HepG2 (cell line): ENCODE results near the gene CARD16. TPM values are rescaled to one million over a fixed set of nuclear protein-coding genes. Genes with fewer than 3 reads are reported as not detected.

Source experiments
- ATAC-seq: fragments of 200-7000 bp; cut with Tn5 transposase; 3 replicates; pipeline ENCODE4 v1.9.1; 2020; ENCODE audit warnings: mild to moderate bottlenecking, moderate library complexity
- BruUV-seq: library from RNA; stranded (reverse); fragments of 400-500 nt; replicated peaks from 2 replicates; lab custom pipeline; 2021; lab: Mats Ljungman, UMichigan
- CTCF ChIA-PET: fragments of 300-600 bp; formaldehyde crosslinking; extraction: SDS; loops from one replicate; lab custom pipeline; 2021; ENCODE audit warnings: low total read pairs, inconsistent platforms, low intra/inter-chr PET ratio; lab: Yijun Ruan, JAX
- POLR2A ChIA-PET: fragments of 350-600 bp; sonication (Branson Sonifier 250); formaldehyde crosslinking; loops from one replicate; lab custom pipeline; 2020; ENCODE audit warnings: antibody characterized with exemption, inconsistent platforms; lab: Yijun Ruan, JAX
- DNase-seq: peaks from one replicate; pipeline ENCODE4 v3.0.0-alpha.2; 2015; ENCODE audit warnings: low spot score
- FAIRE-seq: peaks from 3 replicates; lab custom pipeline; 2011; peaks lifted over from hg19 to GRCh38; lab: Jason Lieb, UNC
- H2AFZ ChIP-seq: one replicate; pipeline ENCODE4 v1.6.1; 2011; ENCODE audit warnings: low read length, inconsistent platforms
- H3K27ac ChIP-seq: fragments of 300-600 bp; 3 replicates; pipeline ENCODE4 v1.8.0; 2011; ENCODE audit warnings: mixed run types, mild to moderate bottlenecking, mixed read lengths, low read length, inconsistent platforms; ENCODE audit not compliant: insufficient read depth; ENCODE audit errors: extremely low read length
- H3K27me3 ChIP-seq, 2 experiments: fragments of 200-600 bp in 1 of 2; 2 replicates in 1 of 2; 3 replicates in 1 of 2; pipeline versions ENCODE4 v1.6.0 to v1.8.0; 2011; ENCODE audit warnings: low read length in 2 of 2, mild to moderate bottlenecking in 2 of 2, moderate library complexity in 2 of 2, inconsistent platforms in 1 of 2; ENCODE audit not compliant: insufficient read depth in 2 of 2, control insufficient read depth in 1 of 2
- H3K36me3 ChIP-seq, 2 experiments: fragments of 200-600 bp in 1 of 2; replicated peaks in 1 of 2; 2 replicates in 1 of 2; 3 replicates in 1 of 2; pipeline versions ENCODE4 v1.5.1 to v1.8.0; 2011; ENCODE audit warnings: low read length in 2 of 2, inconsistent platforms in 1 of 2; ENCODE audit not compliant: insufficient read depth in 2 of 2, control insufficient read depth in 1 of 2
- H3K4me1 ChIP-seq: 2 replicates; pipeline ENCODE4 v1.5.1; 2012; ENCODE audit warnings: low read length, inconsistent platforms; ENCODE audit not compliant: insufficient read depth
- H3K4me2 ChIP-seq: 2 replicates; pipeline ENCODE4 v1.6.0; 2011; ENCODE audit warnings: low read depth, low read length, inconsistent platforms
- H3K4me3 ChIP-seq, 3 experiments: fragments of 200-600 bp in 1 of 3; sonication (generic), shearing (Covaris generic) in 1 of 3; replicated peaks in 1 of 3; 2 replicates each; pipeline ENCODE4 v1.5.1; 2011 to 2016; ENCODE audit warnings: low read length in 3 of 3, inconsistent platforms in 2 of 3, low read depth in 2 of 3, mild to moderate bottlenecking in 2 of 3, control low read depth in 1 of 3, mixed read lengths in 1 of 3; ENCODE audit not compliant: insufficient read depth in 1 of 3
- H3K79me2 ChIP-seq: one replicate; pipeline ENCODE4 v1.6.1; 2011; ENCODE audit warnings: low read length, inconsistent platforms; ENCODE audit not compliant: insufficient read depth
- H3K9ac ChIP-seq: 2 replicates; pipeline ENCODE4 v1.6.0; 2011; ENCODE audit warnings: mild to moderate bottlenecking, low read depth, low read length, inconsistent platforms; ENCODE audit not compliant: insufficient read depth
- H3K9me3 ChIP-seq: 2 replicates; pipeline ENCODE4 v1.5.1; 2012; ENCODE audit warnings: mild to moderate bottlenecking, low read length
- H4K20me1 ChIP-seq: 2 replicates; pipeline ENCODE4 v1.6.0; 2011; ENCODE audit warnings: inconsistent platforms, mild to moderate bottlenecking, low read length, moderate library complexity; ENCODE audit not compliant: insufficient read depth
- ATF7-NPFF ChIP-seq: sonication (generic); formaldehyde crosslinking; IDR thresholded peaks from 2 replicates; pipeline ENCODE4 v1.8.1; 2023; ENCODE audit warnings: mild to moderate bottlenecking, low read depth, missing genetic modification reagents, moderate library complexity
- CBX2 ChIP-seq, 2 experiments: fragments of 200-600 bp in 1 of 2; sonication (generic); formaldehyde crosslinking in 1 of 2; IDR thresholded peaks; 2 replicates each; pipeline versions ENCODE4 v1.7.0 to v1.8.1; 2018 to 2022; ENCODE audit warnings: low read depth in 2 of 2, low read length in 1 of 2, mild to moderate bottlenecking in 1 of 2, missing genetic modification reagents in 1 of 2
- E2F2 ChIP-seq: sonication (generic); formaldehyde crosslinking; IDR thresholded peaks from 2 replicates; pipeline ENCODE4 v1.4.0; 2020; ENCODE audit warnings: missing genetic modification reagents, borderline replicate concordance
- EED ChIP-seq: sonication (generic); formaldehyde crosslinking; IDR thresholded peaks from 2 replicates; pipeline ENCODE4 v1.5.0; 2020; ENCODE audit warnings: mild to moderate bottlenecking, missing genetic modification reagents
- HMGXB4 ChIP-seq, 2 experiments: sonication (generic) in 1 of 2; formaldehyde crosslinking in 1 of 2; IDR thresholded peaks; 2 replicates each; pipeline versions ENCODE4 v1.4.0 to v1.6.1; 2018 to 2020; ENCODE audit warnings: missing genetic modification reagents in 2 of 2, borderline replicate concordance in 1 of 2, low read depth in 1 of 2, mild to moderate bottlenecking in 1 of 2, missing biosample characterization in 1 of 2
- JUND ChIP-seq: sonication (generic); formaldehyde crosslinking; IDR thresholded peaks from 2 replicates; pipeline ENCODE4 v1.8.0; 2022; ENCODE audit warnings: mild to moderate bottlenecking, missing genetic modification reagents
- MATR3 ChIP-seq: sonication (generic); formaldehyde crosslinking; IDR thresholded peaks from 2 replicates; pipeline ENCODE4 v1.4.0; 2020; ENCODE audit warnings: missing genetic modification reagents
- PCBP2 ChIP-seq: fragments of 200-400 bp; formaldehyde crosslinking; optimal IDR thresholded peaks from 2 replicates; pipeline ENCODE3; 2018; ENCODE audit warnings: low read length, low read depth; ENCODE audit not compliant: poor library complexity, severe bottlenecking
- SETDB1 ChIP-seq: sonication (generic); formaldehyde crosslinking; IDR thresholded peaks from 2 replicates; pipeline ENCODE4 v1.5.1; 2020; ENCODE audit warnings: missing genetic modification reagents, mild to moderate bottlenecking, borderline replicate concordance
- SYNCRIP ChIP-seq: fragments of 200-400 bp; formaldehyde crosslinking; IDR thresholded peaks from 2 replicates; pipeline ENCODE4 v1.6.1; 2018; ENCODE audit warnings: mild to moderate bottlenecking, low read depth, low read length; ENCODE audit not compliant: insufficient read depth
- ZNF101 ChIP-seq: sonication (generic); formaldehyde crosslinking; IDR thresholded peaks from 2 replicates; pipeline ENCODE4 v1.4.0; 2020; ENCODE audit warnings: mild to moderate bottlenecking, low read depth, missing genetic modification reagents, borderline replicate concordance
- ZNF513 ChIP-seq: sonication (generic); formaldehyde crosslinking; conservative IDR thresholded peaks from 2 replicates; pipeline ENCODE4 v1.5.0; 2020; ENCODE audit warnings: missing genetic modification reagents
- ZNF563 ChIP-seq: sonication (generic); formaldehyde crosslinking; IDR thresholded peaks from 2 replicates; pipeline ENCODE4 v1.8.0; 2022; ENCODE audit warnings: mild to moderate bottlenecking, moderate library complexity, missing genetic modification reagents
- ZNF740 ChIP-seq: sonication (generic); formaldehyde crosslinking; IDR thresholded peaks from 2 replicates; pipeline ENCODE4 v1.4.0; 2020; ENCODE audit warnings: missing genetic modification reagents
- ZNF777 ChIP-seq: sonication (generic); formaldehyde crosslinking; IDR thresholded peaks from 2 replicates; pipeline ENCODE4 v1.4.0; 2020; ENCODE audit warnings: missing genetic modification reagents
- WGBS: methylation state at CpG from one replicate; pipeline ENCODE4 v1.1.6; 2017; ENCODE audit warnings: low lambda C conversion rate; 5-methylcytosine and 5-hydroxymethylcytosine counted together
- in situ Hi-C: cut with HindIII; loops from 2 replicates; pipeline ENCODE4 v1.10.0; 2017; ENCODE audit warnings: low pct_unique_long_range_greater_than_20kb; ENCODE audit not compliant: extremely low pct_ligation_motif_present
- intact Hi-C: fragments of 100-400 bp; cut with micrococcal nuclease; formaldehyde crosslinking; loops from one replicate; pipeline ENCODE4 v1.10.0; 2022; ENCODE audit not compliant: unreplicated experiment
- polyA plus RNA-seq, 8 experiments: library from polyadenylated mRNA; depleted of rRNA in 3 of 8; stranded (reverse) in 7 of 8; unstranded in 1 of 8; fragments of >200 nt; fragmentation: Illumina TruSeq in 4 of 8; extraction: Trizol in 4 of 8; gene quantifications; 2 replicates each; pipeline versions ENCODE4 v1.2.1 to v1.2.3, GENCODE V29; 2011 to 2016; ENCODE audit warnings: low read depth in 4 of 8, missing spikeins in 1 of 8, mixed read lengths in 1 of 8; ENCODE audit not compliant: insufficient read depth in 1 of 8
- total RNA-seq, 5 experiments: library from RNA; depleted of rRNA; stranded (reverse); fragments of >200 nt; fragmentation: Illumina TruSeq; extraction: Trizol; gene quantifications; 2 replicates each; pipeline ENCODE4 v1.2.3, GENCODE V29; 2016; ENCODE audit warnings: low read depth in 1 of 5

CARD16 gene
- total and polyA plus RNA-seq, 2 of the 13 experiments (the other 11 are each of a cell fraction or from before 2014, with no cell fraction given): 0.34 TPM; not detected in 1

GRCh38 chr11:105027678-105028077 is 17.5 kb downstream of the CARD16 start:
- no peaks in the 10 kb centered on the region for H3K4me1 ChIP-seq
- no peak overlapping the region for H2AFZ ChIP-seq
- no TSS peak for BruUV-seq
- H3K79me2 ChIP-seq: no peaks in the 10 kb centered on the region
- H3K27ac ChIP-seq: no peak overlapping the region
- no peak for ATAC-seq
- FAIRE-seq: no peak
- POLR2A ChIA-PET: no interaction called here
- H4K20me1 ChIP-seq: no peaks in the 10 kb centered on the region
- no peak for TF ChIP-seq EED (CRISPR knock-in tag)
- TF ChIP-seq JUND (CRISPR knock-in tag): no peak
- no peak for TF ChIP-seq SETDB1 (CRISPR knock-in tag)
- no peak for TF ChIP-seq ZNF563 (CRISPR knock-in tag)
- no peak for TF ChIP-seq ATF7-NPFF
- no peak for TF ChIP-seq ZNF740 (CRISPR knock-in tag)
- no peak for TF ChIP-seq CBX2 (IDR thresholded peaks at IDR 0.05; ENCODE audit: low read depth, low read length)
- no peak for TF ChIP-seq CBX2 (CRISPR knock-in tag; IDR thresholded peaks at IDR 0.05; ENCODE audit: low read depth)
- TF ChIP-seq ZNF513: no peak
- TF ChIP-seq E2F2: no peak
- no peak for TF ChIP-seq MATR3
- TF ChIP-seq SYNCRIP: no peak
- no peak for TF ChIP-seq HMGXB4 (CRISPR knock-in tag; IDR thresholded peaks at IDR 0.05; ENCODE audit: borderline replicate concordance in 1 of 2, low read depth in 1 of 2)
- TF ChIP-seq PCBP2: no peak
- TF ChIP-seq ZNF101: no peak
- TF ChIP-seq ZNF777: no peak
- H3K4me2 ChIP-seq: no peak overlapping the region
- no peak overlapping the region for H3K4me3 ChIP-seq
- H3K36me3 ChIP-seq: no peaks in the 10 kb centered on the region
- no peaks in the 10 kb centered on the region for H3K27me3 ChIP-seq
- in situ Hi-C loops: no loop called here
- H3K9ac ChIP-seq: no peak overlapping the region
- DNase-seq: no peak
- WGBS: 42% methylated on average over 3 of the region's 3 CpGs
- CTCF ChIA-PET: no interaction called here
- intact Hi-C loops: no loop called here
- no peaks in the 10 kb centered on the region for H3K9me3 ChIP-seq
